ENCODE measurements around the gene SND1.

DNA sequence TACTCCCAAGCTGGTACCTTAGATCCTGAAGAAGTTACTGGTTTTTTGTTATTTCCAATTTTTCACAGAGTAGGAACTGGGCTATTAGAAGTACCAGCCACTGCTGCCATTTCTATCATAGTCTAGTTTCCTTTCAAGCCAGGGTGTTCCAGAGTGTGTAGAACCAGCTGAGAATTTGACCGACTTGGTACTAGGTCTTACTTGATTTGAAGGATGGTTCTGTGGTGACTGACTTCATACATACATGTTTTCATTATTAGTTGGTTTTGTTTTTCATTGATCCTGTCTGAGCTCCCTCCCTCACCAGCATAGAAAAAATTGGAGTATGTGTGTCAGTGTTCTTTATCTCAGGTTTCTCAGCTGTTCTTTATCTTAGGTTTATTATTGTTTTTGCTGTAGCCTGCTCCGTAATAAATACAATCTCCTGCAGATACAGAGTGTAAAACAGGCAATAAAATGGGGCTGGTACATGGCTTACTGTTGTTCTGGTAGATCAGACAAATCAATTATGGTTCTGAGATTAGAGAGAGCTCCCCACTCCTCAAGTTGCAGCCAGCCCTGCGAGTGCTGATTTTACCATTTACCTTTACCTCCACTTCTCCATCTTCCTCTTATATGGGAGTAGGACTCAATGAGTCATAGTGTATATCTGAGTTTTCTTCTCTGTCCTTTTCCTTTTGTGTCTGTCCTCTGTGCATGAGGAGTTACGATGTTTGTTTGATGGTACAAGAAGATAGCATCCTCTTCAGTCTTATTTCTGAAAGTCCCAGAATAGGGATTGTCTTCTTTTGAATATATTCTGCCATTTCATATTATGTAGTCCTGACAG lies 256.6 kb downstream of the SND1 start:
- no peak for TF ChIP-seq POLR2A (IDR thresholded peaks at IDR 0.05; ENCODE audit: low read length)
- no peak for TF ChIP-seq GATA1 (IDR thresholded peaks at IDR 0.05; ENCODE audit: low read depth, low read length)

Measured in erythroblast (primary cell).